Nephron (organoid): ENCODE results near the gene MGST3.
"Not testable (repeated sequence)": the region's sequence is repeated elsewhere in the genome, so short reads cannot be mapped to it uniquely, and the experiment has no call there.

Source experiments
- H3K27ac Mint-ChIP-seq, 3 experiments: 2 replicates each; pipeline ENCODE4 v1.8.0; 2020; ENCODE audit warnings: mixed read lengths in 3 of 3, mild to moderate bottlenecking in 2 of 3, moderate library complexity in 1 of 3
- H3K27me3 Mint-ChIP-seq: 2 replicates; pipeline ENCODE4 v1.8.0; 2021; ENCODE audit warnings: low read depth, mild to moderate bottlenecking, moderate library complexity, mixed read lengths
- H3K36me3 Mint-ChIP-seq: 2 replicates; pipeline ENCODE4 v1.8.0; 2020; ENCODE audit warnings: low read depth, mixed read lengths
- H3K4me1 Mint-ChIP-seq: 2 replicates; pipeline ENCODE4 v1.8.0; 2020; ENCODE audit warnings: mixed read lengths
- H3K4me3 Mint-ChIP-seq, 3 experiments: 2 replicates each; pipeline ENCODE4 v1.8.0; 2020; ENCODE audit warnings: mild to moderate bottlenecking in 3 of 3, mixed read lengths in 3 of 3, moderate library complexity in 2 of 3
- H3K9me3 Mint-ChIP-seq: 2 replicates; pipeline ENCODE4 v1.8.0; 2020; ENCODE audit warnings: mixed read lengths
- CTCF ChIP-seq, 3 experiments: fragments of 200-600 bp; sonication (generic); IDR thresholded peaks; one replicate each; pipeline ENCODE4 v1.5.0; 2021; ENCODE audit warnings: antibody characterized with exemption in 3 of 3; ENCODE audit not compliant: unreplicated experiment in 3 of 3

The MGST3 gene

DNA sequence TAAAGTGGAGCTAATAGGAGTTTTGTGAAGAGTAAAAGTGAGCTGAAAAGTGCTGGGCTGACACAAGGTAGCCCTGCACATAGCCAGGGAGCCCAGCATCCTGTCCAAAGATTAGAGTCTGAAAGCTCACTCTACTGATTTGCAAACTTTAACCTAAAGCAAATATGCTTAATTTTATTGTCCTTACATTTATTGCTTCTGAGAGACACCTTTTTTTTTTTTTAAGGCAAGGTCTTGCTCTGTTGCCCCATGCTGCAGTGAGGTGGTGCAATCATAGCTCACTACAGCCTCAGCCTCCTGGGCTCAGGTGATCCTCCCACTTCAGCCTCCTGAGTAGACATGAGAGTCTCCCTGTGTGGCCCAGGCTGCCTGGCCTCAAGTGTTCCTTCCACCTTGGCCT is 16.5 kb downstream of the MGST3 start:
- H3K36me3 Mint-ChIP-seq, result peaks cover 17% of the 10 kb centered on the region
- no peak overlapping the region for H3K4me3 Mint-ChIP-seq
- H3K9me3 Mint-ChIP-seq, result no peaks in the 10 kb centered on the region
- H3K27me3 Mint-ChIP-seq, result no peaks in the 10 kb centered on the region
- H3K4me1 Mint-ChIP-seq, result peaks cover 5% of the 10 kb centered on the region
- TF ChIP-seq CTCF (IDR thresholded peaks at IDR 0.05; ENCODE audit: unreplicated experiment in 3 of 3), result no peak
- H3K27ac Mint-ChIP-seq, result no peak overlapping the region

DNA sequence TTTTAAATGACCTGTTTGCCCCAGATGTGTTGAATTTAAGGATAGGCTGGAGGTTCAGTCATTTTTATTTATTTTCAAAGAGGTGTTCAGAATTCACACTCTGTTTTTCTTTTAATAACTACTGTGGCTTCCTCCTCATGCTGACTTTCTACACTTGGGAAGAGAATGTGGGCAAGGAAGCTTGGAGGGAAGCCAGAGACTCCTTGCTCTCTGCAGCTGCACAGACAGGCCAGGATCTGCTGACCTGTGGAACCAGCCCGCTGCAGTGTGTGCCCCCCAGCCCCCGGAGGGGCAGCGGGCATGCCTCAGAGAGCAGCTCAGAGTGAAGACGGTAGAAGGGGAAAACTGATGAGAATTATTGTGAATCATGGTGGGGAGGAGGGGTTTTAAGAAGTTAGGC is 16.9 kb downstream of the MGST3 start:
- H3K27me3 Mint-ChIP-seq, result no peaks in the 10 kb centered on the region
- peaks cover 5% of the 10 kb centered on the region for H3K4me1 Mint-ChIP-seq
- peaks cover 18% of the 10 kb centered on the region for H3K36me3 Mint-ChIP-seq
- no peaks in the 10 kb centered on the region for H3K9me3 Mint-ChIP-seq
- peak overlapping the region in 1 of 3 experiments; percentile 64 for H3K4me3 Mint-ChIP-seq
- H3K27ac Mint-ChIP-seq, result peak overlapping the region in 2 of 3 experiments; percentile 63 to 83
- TF ChIP-seq CTCF (IDR thresholded peaks at IDR 0.05; ENCODE audit: unreplicated experiment in 3 of 3), result no peak

DNA sequence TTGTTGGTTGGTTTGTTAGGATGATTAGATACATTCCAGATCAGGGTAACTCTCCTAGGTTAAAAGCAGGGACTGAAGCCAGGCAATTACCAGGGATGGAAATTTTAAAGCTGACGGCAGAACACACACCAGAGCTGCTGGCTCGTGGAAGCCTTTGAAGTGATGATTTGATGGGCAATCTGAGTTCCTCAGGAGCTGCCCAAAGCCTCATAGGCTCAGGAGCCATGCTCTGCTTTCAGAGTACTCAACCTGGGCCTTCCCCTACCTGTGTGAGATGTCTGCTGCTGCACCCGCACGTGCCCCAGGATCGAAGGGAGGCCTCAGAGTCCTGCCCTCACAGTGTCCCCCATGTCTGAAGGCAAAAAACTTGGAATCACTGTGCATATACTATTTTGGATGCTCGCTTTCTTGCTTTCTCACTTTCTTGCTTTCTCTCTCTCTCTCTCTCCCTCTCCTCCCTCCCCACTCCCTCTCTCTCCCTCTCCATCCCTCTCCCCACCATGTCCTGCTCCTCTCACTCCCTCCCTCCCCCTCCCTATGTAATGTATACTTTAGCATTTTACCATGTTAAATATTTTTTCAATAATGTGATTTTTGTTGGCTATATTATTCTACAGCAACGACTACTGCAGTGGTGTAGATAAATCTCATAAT is 18.0 kb downstream of the MGST3 start:
- TF ChIP-seq CTCF (IDR thresholded peaks at IDR 0.05; ENCODE audit: unreplicated experiment in 3 of 3), result no peak
- H3K27ac Mint-ChIP-seq, result peak overlapping the region in 1 of 3 experiments; percentile 37
- peaks cover 28% of the 10 kb centered on the region for H3K36me3 Mint-ChIP-seq
- H3K27me3 Mint-ChIP-seq, result no peaks in the 10 kb centered on the region
- H3K9me3 Mint-ChIP-seq, result no peaks in the 10 kb centered on the region
- no peak overlapping the region for H3K4me3 Mint-ChIP-seq
- peaks cover 5% of the 10 kb centered on the region for H3K4me1 Mint-ChIP-seq

DNA sequence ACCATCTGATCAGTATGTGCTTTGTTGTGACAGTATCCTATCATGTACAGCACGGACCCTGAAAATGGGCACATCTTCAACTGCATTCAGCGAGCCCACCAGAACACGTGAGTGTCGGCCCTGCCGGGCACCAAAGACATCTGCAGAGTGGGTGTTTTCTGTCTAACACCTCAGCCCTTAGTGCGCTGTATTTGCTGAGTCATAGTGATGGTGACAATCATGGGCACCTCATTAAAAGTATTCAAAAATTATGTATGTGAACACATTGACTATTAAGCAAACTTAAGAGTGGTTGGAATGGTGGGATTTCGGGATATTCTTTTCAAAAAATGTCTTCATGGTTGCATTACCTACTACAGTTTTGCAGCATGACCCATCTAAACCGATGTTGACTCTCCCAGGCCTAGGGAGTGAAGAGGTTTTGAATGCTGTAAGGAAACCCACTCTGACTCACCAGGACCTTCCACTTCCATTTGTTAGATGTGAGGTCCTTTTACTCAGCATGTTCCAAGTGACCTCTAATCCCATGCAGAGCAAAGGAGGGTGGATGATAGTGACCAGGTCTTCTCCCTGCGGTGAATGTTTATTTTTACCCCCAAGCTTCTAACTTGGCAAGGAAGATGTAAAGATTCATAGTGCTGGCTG is 20.1 kb downstream of the MGST3 start:
- no peak overlapping the region for H3K27ac Mint-ChIP-seq
- no peaks in the 10 kb centered on the region for H3K9me3 Mint-ChIP-seq
- no peak for TF ChIP-seq CTCF (IDR thresholded peaks at IDR 0.05; ENCODE audit: unreplicated experiment in 3 of 3)
- H3K36me3 Mint-ChIP-seq, result peaks cover 33% of the 10 kb centered on the region
- H3K27me3 Mint-ChIP-seq, result no peaks in the 10 kb centered on the region
- no peak overlapping the region for H3K4me3 Mint-ChIP-seq
- peaks cover 5% of the 10 kb centered on the region for H3K4me1 Mint-ChIP-seq

DNA sequence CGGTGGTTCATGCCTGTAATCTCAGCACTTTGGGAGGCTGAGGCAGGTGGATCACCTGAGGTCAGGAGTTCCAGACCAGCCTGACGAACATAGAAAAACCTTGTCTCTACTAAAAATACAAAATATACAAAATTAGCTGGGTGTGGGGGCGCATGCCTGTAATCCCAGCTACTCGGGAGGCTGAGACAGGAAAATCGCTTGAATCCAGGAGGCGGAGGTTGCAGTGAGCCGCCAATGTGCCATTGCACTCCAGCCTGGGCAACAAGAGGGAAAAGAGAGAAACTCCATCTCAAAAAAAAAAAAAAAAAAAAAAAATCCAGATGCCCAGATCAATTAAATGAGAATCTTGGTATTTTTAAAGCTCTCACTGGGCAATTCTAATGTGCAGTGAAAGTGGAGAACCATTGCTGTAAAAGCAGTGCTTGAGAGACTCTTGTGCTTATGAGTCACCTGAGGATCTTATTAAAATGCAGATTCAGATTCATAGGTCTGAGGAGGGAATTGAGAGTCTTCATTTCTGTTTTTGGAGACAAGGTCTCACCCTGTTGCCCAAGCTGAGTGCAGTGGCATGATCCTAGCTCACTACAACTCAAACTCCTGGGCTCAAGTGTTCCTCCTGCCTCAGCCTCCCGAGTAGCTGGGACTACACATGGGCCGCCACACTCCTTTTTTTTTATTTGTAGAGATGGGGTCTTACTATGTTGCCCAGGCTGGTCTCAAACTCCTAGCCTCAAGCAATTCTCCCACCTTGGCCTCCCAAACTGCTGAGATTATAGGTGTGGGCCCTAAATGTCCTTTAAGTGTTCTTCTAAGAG is 27.9 kb downstream of the MGST3 start:
- peaks cover 48% of the 10 kb centered on the region for H3K36me3 Mint-ChIP-seq
- not testable (repeated sequence) for H3K27me3 Mint-ChIP-seq, H3K4me3 Mint-ChIP-seq, H3K4me1 Mint-ChIP-seq, H3K9me3 Mint-ChIP-seq, H3K27ac Mint-ChIP-seq

DNA sequence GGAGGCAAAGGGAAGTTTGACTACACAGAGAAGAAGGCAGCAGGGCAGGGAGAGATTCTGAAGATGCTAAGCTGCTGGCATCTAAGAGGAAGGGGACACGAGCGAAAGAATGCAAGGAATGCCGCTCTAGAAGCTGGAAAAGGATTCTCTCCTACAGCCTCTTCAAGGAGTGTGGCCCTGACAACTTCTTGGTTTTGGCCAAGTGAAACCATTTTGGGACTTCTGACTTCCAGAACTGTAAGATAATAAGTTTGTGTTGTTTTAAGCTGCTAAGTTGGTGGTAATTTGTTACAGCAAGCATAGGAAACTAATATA is 28.5 kb downstream of the MGST3 start:
- no peak for TF ChIP-seq CTCF (IDR thresholded peaks at IDR 0.05; ENCODE audit: unreplicated experiment in 3 of 3)
- H3K27me3 Mint-ChIP-seq, result no peaks in the 10 kb centered on the region
- peaks cover 50% of the 10 kb centered on the region for H3K36me3 Mint-ChIP-seq
- no peaks in the 10 kb centered on the region for H3K4me1 Mint-ChIP-seq
- H3K27ac Mint-ChIP-seq, result no peak overlapping the region
- no peak overlapping the region for H3K4me3 Mint-ChIP-seq
- H3K9me3 Mint-ChIP-seq, result no peaks in the 10 kb centered on the region
